ENCODE measurements around the gene MTMR6.

The MTMR6 gene

DNA sequence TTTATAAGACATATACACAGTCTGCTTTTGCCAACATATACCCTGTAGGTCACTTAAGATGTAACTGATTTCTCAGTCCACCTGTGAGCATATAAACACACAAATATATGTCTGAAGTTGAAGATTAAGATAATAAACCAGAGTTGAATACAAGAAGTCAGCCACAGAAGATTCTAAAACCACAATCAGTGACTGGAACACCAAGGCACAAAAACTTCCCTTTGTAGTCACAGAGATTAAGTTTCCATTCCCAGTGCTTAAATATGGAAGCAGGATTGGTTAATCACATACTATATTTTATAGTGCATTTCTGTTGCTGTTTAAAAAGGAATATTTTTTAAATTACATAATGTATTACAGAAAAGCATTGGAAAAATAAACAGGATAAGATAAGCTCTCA is 39.9 kb downstream of the MTMR6 start:
- no peaks in the 10 kb centered on the region for H3K9me3 Mint-ChIP-seq
- H3K27ac Mint-ChIP-seq: no peak overlapping the region
- no peaks in the 10 kb centered on the region for H3K27me3 Mint-ChIP-seq
- H3K36me3 Mint-ChIP-seq: peaks cover 33% of the 10 kb centered on the region
- no peak overlapping the region for H3K4me3 Mint-ChIP-seq
- H3K4me1 Mint-ChIP-seq: peaks cover 21% of the 10 kb centered on the region
- no peak for ATAC-seq

DNA sequence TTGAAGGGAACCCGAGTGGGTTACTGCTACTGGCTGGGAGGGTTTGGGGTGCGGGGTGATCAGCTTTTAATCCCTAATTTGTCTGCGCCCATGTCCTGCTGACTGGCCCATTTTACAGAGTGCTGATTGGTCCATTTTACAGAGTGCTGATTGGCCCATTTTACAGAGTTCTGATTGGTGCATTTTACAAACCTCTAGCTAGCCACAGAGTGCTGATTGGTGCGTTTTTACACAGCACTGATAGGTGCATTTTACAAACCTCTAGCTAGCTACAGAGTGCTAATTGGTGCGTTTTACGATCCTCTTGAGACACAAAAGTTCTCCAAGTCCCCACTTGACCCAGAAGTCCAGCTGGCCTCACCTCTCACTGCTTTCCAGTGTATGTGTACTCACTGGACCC is 43.2 kb downstream of the MTMR6 start:
- H3K4me3 Mint-ChIP-seq: no peak overlapping the region
- H3K4me1 Mint-ChIP-seq: peaks cover 19% of the 10 kb centered on the region
- H3K27ac Mint-ChIP-seq: no peak overlapping the region
- H3K27me3 Mint-ChIP-seq: no peaks in the 10 kb centered on the region
- peaks cover 25% of the 10 kb centered on the region for H3K36me3 Mint-ChIP-seq
- ATAC-seq: no peak
- H3K9me3 Mint-ChIP-seq: no peaks in the 10 kb centered on the region

DNA sequence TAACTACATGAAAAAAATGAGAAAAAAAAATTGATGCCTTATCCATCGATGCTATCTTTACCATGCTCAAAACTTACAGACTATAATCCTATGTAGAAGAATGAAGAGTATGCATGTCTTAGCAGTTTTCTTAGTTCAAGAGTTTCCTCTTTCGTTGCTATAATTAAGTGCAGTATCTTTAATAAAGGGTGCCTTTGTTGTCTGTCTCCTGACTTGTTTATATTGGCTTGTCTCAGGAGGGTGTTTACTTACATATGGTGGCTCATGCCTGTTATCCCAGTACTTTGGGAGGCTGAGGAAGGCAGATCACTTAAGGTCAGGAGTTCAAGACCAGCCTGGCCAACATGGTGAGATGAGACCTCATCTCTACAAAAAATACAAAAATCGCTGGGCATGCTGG is 44.3 kb downstream of the MTMR6 start:
- Mint-ChIP-seq H3K9me3 (no peaks in the 10 kb centered on the region), H3K4me1 (peaks cover 10% of the 10 kb centered on the region), H3K27me3 (no peaks in the 10 kb centered on the region), H3K27ac (no peak overlapping the region), H3K4me3 (no peak overlapping the region), H3K36me3 (peaks cover 25% of the 10 kb centered on the region)
- ATAC-seq: no peak

DNA sequence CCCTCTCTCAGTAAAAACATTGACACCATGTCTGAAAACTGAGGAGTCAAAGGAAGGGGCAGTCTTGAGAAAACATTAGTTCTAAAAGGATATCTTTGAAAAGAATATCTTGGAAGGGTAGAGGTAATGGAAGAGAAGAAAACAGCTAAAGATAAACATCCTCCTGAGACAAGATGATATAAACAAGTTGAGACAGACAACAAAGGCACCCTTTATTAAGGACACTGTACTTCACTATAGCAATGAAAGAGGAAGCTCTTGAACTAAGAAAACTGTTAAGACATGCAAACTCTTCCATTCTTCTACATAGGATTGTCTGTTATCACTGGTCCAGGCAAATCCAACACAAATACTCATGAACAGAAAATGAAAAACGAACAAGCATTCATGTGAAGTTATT is 46.3 kb downstream of the MTMR6 start:
- H3K36me3 Mint-ChIP-seq: peaks cover 19% of the 10 kb centered on the region
- H3K27ac Mint-ChIP-seq: no peak overlapping the region
- no peaks in the 10 kb centered on the region for H3K27me3 Mint-ChIP-seq
- no peak for ATAC-seq
- H3K4me3 Mint-ChIP-seq: no peak overlapping the region
- H3K9me3 Mint-ChIP-seq: no peaks in the 10 kb centered on the region
- peaks cover 12% of the 10 kb centered on the region for H3K4me1 Mint-ChIP-seq

DNA sequence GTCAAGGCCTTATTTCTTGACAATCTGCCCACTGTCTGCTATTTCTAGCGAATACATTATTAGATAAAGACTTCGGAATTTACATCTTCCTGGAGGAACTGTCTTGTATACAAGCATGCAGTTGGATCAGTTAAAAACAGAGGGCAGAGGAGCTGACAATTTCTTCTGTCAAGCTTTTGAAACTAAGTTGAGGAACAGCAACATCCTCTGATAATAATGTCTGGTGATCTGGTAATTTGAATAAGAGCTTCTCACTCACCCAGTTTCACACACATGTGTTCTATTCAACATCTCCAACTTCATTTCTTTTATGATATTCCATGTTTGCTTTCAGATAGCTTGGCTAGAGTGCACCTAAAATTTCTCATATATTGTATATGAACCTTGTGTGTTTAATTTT is 50.2 kb downstream of the MTMR6 start:
- Mint-ChIP-seq H3K9me3 (no peaks in the 10 kb centered on the region), H3K4me1 (peaks cover 23% of the 10 kb centered on the region), H3K27me3 (no peaks in the 10 kb centered on the region), H3K27ac (peak overlapping the region; percentile 26), H3K36me3 (no peaks in the 10 kb centered on the region), H3K4me3 (no peak overlapping the region)
- ATAC-seq: no peak

DNA sequence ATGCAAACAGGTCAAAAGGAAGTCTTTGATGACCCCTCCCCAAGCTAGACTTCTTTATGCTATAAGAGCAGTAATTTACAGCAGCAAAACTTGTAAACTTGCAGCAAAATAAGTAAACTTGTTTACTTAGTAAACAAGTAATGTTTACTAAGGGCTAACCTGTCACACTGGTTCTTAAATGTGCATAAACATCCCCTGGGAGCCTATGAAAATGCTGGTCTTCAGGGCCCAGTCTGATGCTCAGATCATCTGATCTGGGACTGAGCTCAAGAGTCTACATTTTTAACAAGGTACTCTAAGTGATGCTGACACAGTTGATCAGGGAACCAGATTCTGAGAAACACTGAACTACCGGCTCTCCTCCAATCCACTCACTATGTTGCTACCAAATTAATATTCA is 53.4 kb downstream of the MTMR6 start:
- ATAC-seq: no peak
- Mint-ChIP-seq H3K4me1 (peaks cover 23% of the 10 kb centered on the region), H3K9me3 (no peaks in the 10 kb centered on the region), H3K27ac (no peak overlapping the region), H3K4me3 (no peak overlapping the region), H3K27me3 (peaks cover 8% of the 10 kb centered on the region), H3K36me3 (no peaks in the 10 kb centered on the region)

DNA sequence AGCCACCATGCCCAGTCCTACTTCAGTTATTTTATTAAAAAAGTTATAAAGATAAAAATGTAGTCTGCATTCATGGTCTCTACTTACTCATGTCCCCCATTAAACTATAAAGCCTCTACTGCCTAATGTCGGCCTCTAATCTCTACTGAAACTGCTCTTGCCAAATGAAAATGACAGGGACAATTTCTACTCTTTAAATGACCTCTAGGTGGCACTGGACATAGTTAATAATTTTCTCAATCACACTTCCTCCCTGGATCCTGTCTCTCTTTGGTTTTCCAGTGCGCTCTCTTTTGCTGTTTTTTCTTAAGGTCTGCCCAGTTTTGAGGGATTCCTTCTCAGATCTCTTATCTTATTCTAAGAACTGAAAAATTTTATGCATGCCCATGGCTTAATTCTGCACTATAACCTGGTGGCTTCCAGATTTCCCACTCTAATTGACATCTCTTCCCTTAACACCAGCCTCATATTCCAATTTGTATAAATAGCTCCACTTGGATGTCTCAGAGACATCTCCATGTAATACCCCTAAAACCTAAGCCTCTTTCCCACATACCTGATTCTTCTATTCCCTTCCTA is 54.3 kb downstream of the MTMR6 start:
- peak; percentile 20 for ATAC-seq
- Mint-ChIP-seq H3K27me3 (peaks cover 16% of the 10 kb centered on the region), H3K27ac (no peak overlapping the region), H3K4me1 (peaks cover 23% of the 10 kb centered on the region), H3K4me3 (no peak overlapping the region), H3K9me3 (no peaks in the 10 kb centered on the region), H3K36me3 (peaks cover 2% of the 10 kb centered on the region)

DNA sequence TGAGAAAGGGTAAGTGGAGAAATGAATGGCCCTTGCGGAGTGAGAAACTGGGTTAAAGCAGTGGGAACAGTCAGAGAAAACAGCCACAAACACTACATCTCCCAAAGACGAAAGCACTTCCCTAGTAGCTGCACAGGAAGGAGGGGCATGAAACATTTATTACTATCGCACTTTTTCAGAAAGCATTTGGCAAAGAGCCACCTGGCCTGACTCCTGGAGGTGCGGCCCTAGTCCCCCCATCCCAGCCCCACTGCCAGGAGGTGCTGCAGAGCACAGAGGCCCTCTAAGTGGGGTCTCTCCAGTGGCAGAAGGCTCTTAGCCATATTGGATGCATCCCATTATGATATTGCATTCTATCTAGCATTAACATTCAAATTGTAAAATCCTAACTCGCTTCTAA is 55.8 kb downstream of the MTMR6 start:
- Mint-ChIP-seq H3K9me3 (no peaks in the 10 kb centered on the region), H3K4me1 (peaks cover 11% of the 10 kb centered on the region), H3K27me3 (peaks cover 24% of the 10 kb centered on the region), H3K4me3 (no peak overlapping the region), H3K27ac (no peak overlapping the region), H3K36me3 (peaks cover 6% of the 10 kb centered on the region)
- no peak for ATAC-seq

DNA sequence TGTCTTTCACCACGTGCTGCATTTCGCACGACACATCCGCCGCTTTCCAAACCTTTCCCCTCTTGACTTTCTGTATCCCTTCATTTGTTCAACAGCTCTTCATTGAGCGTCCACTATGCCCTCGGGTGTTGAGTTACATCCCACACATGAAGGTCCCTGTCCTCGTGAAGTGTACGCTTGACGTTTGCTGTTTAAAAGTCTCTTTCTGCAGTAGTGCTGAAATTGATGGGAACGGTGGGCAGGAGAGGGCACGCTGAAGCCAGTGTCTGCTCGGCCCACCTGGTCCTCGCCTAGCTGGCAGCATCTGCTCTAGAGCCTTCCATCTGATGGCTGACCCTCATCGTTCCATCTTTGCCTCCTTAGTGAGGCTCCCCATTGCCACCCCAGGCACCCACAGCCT is 59.6 kb downstream of the MTMR6 start:
- Mint-ChIP-seq H3K36me3 (peaks cover 6% of the 10 kb centered on the region), H3K27ac (no peak overlapping the region), H3K4me1 (peaks cover under 1% of the 10 kb centered on the region), H3K9me3 (no peaks in the 10 kb centered on the region), H3K27me3 (peaks cover 40% of the 10 kb centered on the region), H3K4me3 (no peak overlapping the region)
- ATAC-seq: no peak

DNA sequence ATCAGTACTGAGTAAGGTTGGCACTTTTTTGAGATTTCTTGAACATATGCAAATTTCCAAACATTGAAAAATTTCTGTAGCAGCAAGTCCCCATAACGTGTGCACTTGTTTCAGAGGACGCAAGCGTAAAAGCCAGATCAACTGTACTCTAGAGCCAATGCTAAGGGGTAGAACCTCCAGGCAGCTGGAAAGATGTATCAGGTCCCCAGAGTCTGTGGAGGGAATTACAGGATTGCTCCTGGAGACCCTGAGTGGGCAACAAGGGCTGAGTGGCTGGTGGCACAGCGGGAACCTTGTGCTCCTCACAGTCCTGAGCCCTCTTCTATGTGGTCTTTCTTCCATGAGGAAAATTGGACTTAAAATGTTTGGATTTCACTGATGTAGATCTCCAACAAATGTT is 61.3 kb downstream of the MTMR6 start:
- Mint-ChIP-seq H3K4me1 (no peaks in the 10 kb centered on the region), H3K27me3 (peaks cover 44% of the 10 kb centered on the region)
- ATAC-seq: no peak

DNA sequence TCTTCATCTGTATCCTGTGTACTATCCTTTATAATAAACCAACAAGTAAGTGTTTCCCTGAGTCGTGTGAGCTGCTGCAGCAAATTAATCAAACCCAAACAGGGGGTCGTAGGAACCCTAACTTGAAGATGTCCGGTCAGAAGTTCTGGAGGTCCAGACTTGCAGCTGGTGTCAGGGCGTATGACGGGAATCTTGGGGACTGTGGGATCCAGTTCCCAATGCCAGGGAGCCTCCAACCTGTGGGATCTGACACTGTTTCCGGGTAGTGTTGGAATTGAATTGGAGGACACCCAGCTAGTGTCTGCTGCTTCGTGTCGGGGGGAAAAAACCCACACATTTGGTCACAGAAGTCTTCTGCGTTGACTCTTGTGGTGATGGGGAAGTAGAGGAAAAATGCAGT is 63.1 kb downstream of the MTMR6 start:
- Mint-ChIP-seq H3K27ac (no peak overlapping the region), H3K4me3 (no peak overlapping the region), H3K36me3 (peaks cover 6% of the 10 kb centered on the region), H3K4me1 (no peaks in the 10 kb centered on the region), H3K27me3 (peaks cover 40% of the 10 kb centered on the region), H3K9me3 (no peaks in the 10 kb centered on the region)
- no peak for ATAC-seq

More for the DNA sequence above, 61.3 kb downstream of the MTMR6 start:
- Mint-ChIP-seq H3K36me3 (peaks cover 6% of the 10 kb centered on the region), H3K4me3 (no peak overlapping the region), H3K27ac (no peak overlapping the region), H3K9me3 (no peaks in the 10 kb centered on the region)

DNA sequence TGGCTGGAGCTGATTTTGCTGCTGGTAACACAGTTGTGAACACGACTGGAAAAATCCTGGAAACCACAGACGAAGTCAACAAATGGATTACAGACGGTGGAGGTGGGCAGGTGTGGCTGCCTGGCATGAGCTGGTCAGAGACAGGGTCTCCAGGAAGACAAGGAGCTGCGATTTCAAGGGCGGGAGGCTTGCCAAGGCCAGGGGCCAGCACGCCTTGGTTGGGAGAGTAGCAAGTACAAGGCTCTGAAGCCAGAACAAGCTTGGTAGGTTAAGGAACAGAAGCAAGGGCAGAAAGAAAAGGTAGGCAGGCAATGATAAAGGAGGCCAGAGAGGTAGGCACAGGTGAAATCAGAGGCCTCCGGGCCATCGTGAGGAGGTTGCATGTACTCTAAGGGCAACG is 64.5 kb downstream of the MTMR6 start:
- ATAC-seq: no peak
- Mint-ChIP-seq H3K27ac (no peak overlapping the region), H3K36me3 (peaks cover 1% of the 10 kb centered on the region), H3K4me1 (no peaks in the 10 kb centered on the region), H3K27me3 (peaks cover 25% of the 10 kb centered on the region), H3K4me3 (no peak overlapping the region), H3K9me3 (no peaks in the 10 kb centered on the region)

DNA sequence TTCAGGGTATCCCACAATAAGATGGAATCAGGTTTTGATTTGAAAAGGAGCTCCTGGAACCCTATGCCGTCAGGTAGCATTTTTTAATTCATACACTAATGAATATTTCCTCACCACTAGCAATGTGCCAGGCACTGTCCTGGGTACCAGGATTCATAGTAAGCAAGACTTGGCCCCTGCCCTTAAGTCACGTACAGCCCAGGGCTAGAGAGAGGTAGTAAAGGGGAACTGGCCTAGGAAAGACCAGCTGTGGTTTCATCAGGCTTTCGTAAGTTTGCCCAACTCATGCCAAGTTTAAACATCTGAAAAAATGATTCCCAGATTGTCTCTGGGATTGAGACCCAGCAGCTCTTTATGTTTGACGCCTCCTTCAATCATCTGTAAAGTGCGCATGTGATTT is 69.3 kb downstream of the MTMR6 start:
- no peak for ATAC-seq
- Mint-ChIP-seq H3K4me1 (no peaks in the 10 kb centered on the region), H3K4me3 (no peak overlapping the region), H3K27ac (no peak overlapping the region), H3K36me3 (no peaks in the 10 kb centered on the region), H3K9me3 (no peaks in the 10 kb centered on the region), H3K27me3 (peaks cover 7% of the 10 kb centered on the region)

DNA sequence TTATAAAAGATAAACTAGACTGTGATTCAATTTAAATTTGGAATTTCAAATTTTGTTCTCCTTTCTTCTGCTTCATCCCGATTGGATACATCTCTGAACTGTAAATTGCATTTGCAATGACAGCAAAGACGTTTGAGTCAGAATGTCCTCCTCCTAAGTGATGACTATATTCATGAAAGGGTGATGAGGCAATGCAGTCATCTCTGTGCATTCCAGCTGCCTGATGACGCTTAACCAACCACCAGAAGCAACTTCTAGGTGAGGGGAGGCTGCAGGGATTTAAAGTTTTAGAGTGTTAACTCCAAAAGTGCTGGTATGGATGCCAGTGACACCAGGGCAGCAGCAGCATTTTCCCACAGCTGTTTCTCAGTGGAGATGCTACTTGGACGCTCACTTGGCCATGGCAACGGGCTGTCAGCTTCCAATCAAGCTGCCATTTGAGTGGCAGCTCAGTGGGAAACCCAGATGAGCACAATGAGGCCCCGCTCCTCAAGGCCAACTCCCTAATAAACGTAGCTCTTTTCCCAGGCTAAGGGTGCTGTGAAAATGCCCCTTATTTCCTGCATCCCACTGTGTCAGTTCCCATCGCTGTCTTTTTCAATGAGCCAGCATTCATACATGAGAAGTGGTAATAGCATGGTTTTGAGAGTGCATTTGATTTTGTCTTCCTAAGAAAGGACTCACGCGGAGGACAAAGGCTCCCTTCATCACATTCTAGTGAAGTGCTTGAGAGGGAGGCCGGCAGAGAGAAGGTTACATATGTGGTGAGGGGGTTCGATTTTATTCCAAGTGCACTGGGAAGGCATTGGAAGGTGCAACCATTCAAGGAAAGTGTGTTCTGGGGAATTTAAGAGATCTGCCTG is 70.0 kb downstream of the MTMR6 start:
- ATAC-seq: no peak
- no peaks in the 10 kb centered on the region for H3K36me3 Mint-ChIP-seq
- no peaks in the 10 kb centered on the region for H3K27me3 Mint-ChIP-seq
- H3K27ac Mint-ChIP-seq: no peak overlapping the region
- H3K4me3 Mint-ChIP-seq: no peak overlapping the region
- H3K9me3 Mint-ChIP-seq: no peaks in the 10 kb centered on the region
- H3K4me1 Mint-ChIP-seq: no peaks in the 10 kb centered on the region

DNA sequence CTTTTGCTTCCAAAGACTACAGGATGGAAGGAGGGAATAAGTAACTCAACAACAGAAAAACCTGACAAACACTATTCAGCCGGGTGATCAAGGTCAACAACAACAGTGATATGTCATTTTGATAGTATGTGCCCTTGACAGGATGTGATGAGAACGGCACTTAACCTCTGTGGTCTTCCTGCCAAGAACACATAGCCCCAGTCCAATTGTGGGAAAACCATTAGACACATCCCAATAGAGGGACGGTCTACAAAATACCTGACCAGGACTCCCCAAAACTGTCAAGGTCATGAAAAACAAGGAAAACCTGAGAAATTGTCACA is 72.1 kb downstream of the MTMR6 start:
- Mint-ChIP-seq H3K36me3 (no peaks in the 10 kb centered on the region), H3K4me3 (no peak overlapping the region), H3K9me3 (no peaks in the 10 kb centered on the region), H3K27me3 (no peaks in the 10 kb centered on the region), H3K4me1 (no peaks in the 10 kb centered on the region), H3K27ac (no peak overlapping the region)
- ATAC-seq: no peak

DNA sequence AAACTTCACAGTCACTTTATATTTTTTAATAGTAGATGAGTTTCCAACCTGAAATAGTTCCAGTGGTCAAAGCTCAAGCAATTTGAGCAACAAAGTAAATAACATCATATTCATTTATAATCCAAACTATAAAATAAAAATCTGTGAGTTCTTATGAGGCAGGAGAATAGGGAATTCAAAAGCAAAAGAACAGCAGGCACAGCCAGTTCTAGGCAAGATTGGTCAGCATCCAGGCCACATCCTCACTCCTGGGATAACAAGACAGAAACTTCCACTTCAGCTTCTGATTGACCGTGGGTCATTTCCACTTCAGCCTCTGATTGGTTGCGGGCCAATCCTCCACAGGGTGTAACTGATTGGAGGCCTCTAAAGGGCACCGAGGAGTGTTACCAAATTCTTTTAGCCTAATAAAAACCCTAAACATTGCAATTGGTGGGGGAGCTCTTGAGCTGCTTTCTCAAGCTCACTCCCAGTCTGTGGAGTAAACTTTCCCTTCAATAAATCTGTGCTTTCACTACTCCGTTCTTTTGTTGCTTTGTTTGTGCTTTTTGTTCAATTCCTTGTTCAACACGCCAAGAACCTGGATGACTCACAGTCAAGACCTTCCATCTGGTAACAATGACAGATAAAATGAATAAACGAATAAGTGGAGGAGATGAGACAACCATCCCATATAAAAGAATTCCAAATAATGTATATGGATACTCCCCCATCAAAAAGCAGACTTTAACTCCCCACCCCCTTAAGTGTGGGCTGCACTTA is 72.6 kb downstream of the MTMR6 start:
- ATAC-seq: no peak
- Mint-ChIP-seq H3K27ac (no peak overlapping the region), H3K4me3 (no peak overlapping the region), H3K4me1 (no peaks in the 10 kb centered on the region), H3K27me3 (no peaks in the 10 kb centered on the region), H3K36me3 (no peaks in the 10 kb centered on the region), H3K9me3 (no peaks in the 10 kb centered on the region)
